GM23338 (cell line): ENCODE measurements around the gene RWDD4. TPM values are rescaled to one million over a fixed set of nuclear protein-coding genes. Genes with fewer than 3 reads are reported as not detected.
A peak's percentile ranks its signal among the peaks of the same experiment; 100 is the strongest.

Source experiments
- ATAC-seq: fragments of 200-7000 bp; cut with Tn5 transposase; 3 replicates; pipeline ENCODE4 v1.9.1; 2020
- DNase-seq: peaks from one replicate; pipeline ENCODE4 v3.0.0-alpha.2; 2015; ENCODE audit warnings: low spot score
- H2AFZ ChIP-seq: fragments of 200-600 bp; sonication (generic); 2 replicates; pipeline ENCODE4 v1.8.0; 2016; ENCODE audit warnings: antibody characterized with exemption, mild to moderate bottlenecking, moderate library complexity
- H3F3A ChIP-seq: fragments of 200-600 bp; sonication (generic); replicated peaks from 2 replicates; pipeline ENCODE4 v1.8.0; 2017; ENCODE audit warnings: antibody characterized with exemption, mixed run types, low read depth
- H3K27ac ChIP-seq: fragments of 200-600 bp; sonication (generic); 2 replicates; pipeline ENCODE4 v1.6.1; 2016; ENCODE audit warnings: low read depth
- H3K27me3 ChIP-seq: fragments of 200-600 bp; sonication (generic); 2 replicates; pipeline ENCODE4 v1.8.0; 2016; ENCODE audit warnings: mild to moderate bottlenecking, mixed run types, moderate library complexity; ENCODE audit not compliant: insufficient read depth
- H3K36me3 ChIP-seq: fragments of 200-600 bp; sonication (generic); 2 replicates; pipeline ENCODE4 v1.8.0; 2016; ENCODE audit warnings: mild to moderate bottlenecking; ENCODE audit not compliant: insufficient read depth
- H3K4me1 ChIP-seq: fragments of 200-600 bp; sonication (generic); 2 replicates; pipeline ENCODE4 v1.8.0; 2016; ENCODE audit warnings: mild to moderate bottlenecking, moderate library complexity; ENCODE audit not compliant: insufficient read depth
- H3K4me2 ChIP-seq: fragments of 200-600 bp; sonication (generic); 2 replicates; pipeline ENCODE4 v1.7.1; 2017; ENCODE audit warnings: mixed run types
- H3K4me3 ChIP-seq: fragments of 200-600 bp; sonication (generic); 2 replicates; pipeline ENCODE4 v1.6.1; 2016; ENCODE audit warnings: mixed run types
- H3K79me2 ChIP-seq: fragments of 200-600 bp; sonication (generic); replicated peaks from 2 replicates; pipeline ENCODE4 v1.8.0; 2017; ENCODE audit warnings: mild to moderate bottlenecking; ENCODE audit not compliant: insufficient read depth
- H3K9me2 ChIP-seq: fragments of 200-600 bp; sonication (generic); 2 replicates; pipeline ENCODE4 v1.8.0; 2017; ENCODE audit not compliant: insufficient read depth
- H4K20me1 ChIP-seq: fragments of 200-600 bp; sonication (generic); replicated peaks from 2 replicates; pipeline ENCODE4 v1.8.0; 2017; ENCODE audit warnings: mild to moderate bottlenecking; ENCODE audit not compliant: insufficient read depth
- H3K27ac Mint-ChIP-seq: 2 replicates; pipeline ENCODE4 v1.8.0; 2020; ENCODE audit warnings: inconsistent platforms, mild to moderate bottlenecking, moderate library complexity, mixed read lengths
- H3K27me3 Mint-ChIP-seq: 3 replicates; pipeline ENCODE4 v1.8.0; 2022; ENCODE audit warnings: low read depth, mild to moderate bottlenecking, moderate library complexity, mixed read lengths, inconsistent platforms; ENCODE audit not compliant: insufficient read depth, poor library complexity
- H3K36me3 Mint-ChIP-seq: 3 replicates; pipeline ENCODE4 v1.8.0; 2021; ENCODE audit warnings: low read depth, mild to moderate bottlenecking, inconsistent platforms, moderate library complexity, mixed read lengths
- H3K4me1 Mint-ChIP-seq: 3 replicates; pipeline ENCODE4 v1.8.0; 2020; ENCODE audit warnings: mild to moderate bottlenecking, inconsistent platforms, mixed read lengths
- H3K4me3 Mint-ChIP-seq: 3 replicates; pipeline ENCODE4 v1.8.0; 2021; ENCODE audit warnings: moderate library complexity, mild to moderate bottlenecking, inconsistent platforms, mixed read lengths
- H3K9me3 Mint-ChIP-seq: 3 replicates; pipeline ENCODE4 v1.8.0; 2020; ENCODE audit warnings: moderate library complexity, mild to moderate bottlenecking, inconsistent platforms, mixed read lengths
- CREB1 ChIP-seq: fragments of 250-450 bp; sonication (Bioruptor Pico); IDR thresholded peaks from 2 replicates; pipeline ENCODE4 v1.5.0; 2020; ENCODE audit warnings: low read depth, mild to moderate bottlenecking, moderate library complexity
- CTCF ChIP-seq, 2 experiments: fragments of 200-600 bp in 1 of 2; sonication (generic) in 1 of 2; conservative IDR thresholded peaks; 2 replicates each; pipeline versions ENCODE4 v1.5.1 to v1.6.1; 2016 to 2017; ENCODE audit warnings: antibody characterized with exemption in 2 of 2, low read depth in 2 of 2, mild to moderate bottlenecking in 2 of 2, moderate library complexity in 1 of 2
- ETS1 ChIP-seq: IDR thresholded peaks from 2 replicates; pipeline ENCODE4 v1.6.1; 2016; ENCODE audit warnings: antibody characterized with exemption
- EZH2 ChIP-seq: fragments of 200-600 bp; sonication (generic); IDR thresholded peaks from one replicate; pipeline ENCODE4 v1.8.0; 2017; ENCODE audit warnings: antibody characterized with exemption, mild to moderate bottlenecking, low read depth; ENCODE audit not compliant: unreplicated experiment
- EZH2phosphoT487 ChIP-seq: fragments of 200-600 bp; sonication (generic); IDR thresholded peaks from one replicate; pipeline ENCODE4 v1.8.1; 2018; ENCODE audit warnings: antibody characterized with exemption; ENCODE audit not compliant: unreplicated experiment
- JUNB ChIP-seq: IDR thresholded peaks from one replicate; pipeline ENCODE4 v1.6.1; 2016; ENCODE audit warnings: antibody characterized with exemption; ENCODE audit not compliant: unreplicated experiment
- POLR2AphosphoS5 ChIP-seq: IDR thresholded peaks from 2 replicates; pipeline ENCODE4 v1.6.1; 2016; ENCODE audit warnings: antibody characterized with exemption, low read depth
- STAT1 ChIP-seq: IDR thresholded peaks from one replicate; pipeline ENCODE4 v1.6.1; 2016; ENCODE audit warnings: antibody characterized with exemption; ENCODE audit not compliant: unreplicated experiment
- ZNF114 ChIP-seq: fragments of 250-450 bp; sonication (Bioruptor Pico); IDR thresholded peaks from 2 replicates; pipeline ENCODE4 v1.5.0; 2020; ENCODE audit warnings: mild to moderate bottlenecking, moderate library complexity
- ZNF331 ChIP-seq: fragments of 250-450 bp; sonication (Bioruptor Pico); IDR thresholded peaks from 2 replicates; pipeline ENCODE4 v1.5.0; 2020; ENCODE audit warnings: low read depth, mild to moderate bottlenecking, moderate library complexity
- polyA plus RNA-seq: library from polyadenylated mRNA; unstranded; fragments of >200 nt; fragmentation: Nextera tagmentation; extraction: Ambion mirVana; gene quantifications from 2 replicates; pipeline ENCODE4 v1.2.1, GENCODE V29; 2016
- total RNA-seq: library from RNA; depleted of rRNA; stranded (reverse); fragments of >200 nt; shearing (Covaris generic); gene quantifications from 2 replicates; pipeline ENCODE4 v1.2.3, GENCODE V29; 2014
- TF ChIP-seq, protein P1 (sequence below): IDR thresholded peaks from one replicate; pipeline ENCODE4 v1.6.1; 2018; ENCODE audit warnings: antibody characterized with exemption; ENCODE audit not compliant: unreplicated experiment

Gene RWDD4
- total and polyA plus RNA-seq, 2 experiments from 2014 or later = 22.4 to 28.9 TPM

DNA sequence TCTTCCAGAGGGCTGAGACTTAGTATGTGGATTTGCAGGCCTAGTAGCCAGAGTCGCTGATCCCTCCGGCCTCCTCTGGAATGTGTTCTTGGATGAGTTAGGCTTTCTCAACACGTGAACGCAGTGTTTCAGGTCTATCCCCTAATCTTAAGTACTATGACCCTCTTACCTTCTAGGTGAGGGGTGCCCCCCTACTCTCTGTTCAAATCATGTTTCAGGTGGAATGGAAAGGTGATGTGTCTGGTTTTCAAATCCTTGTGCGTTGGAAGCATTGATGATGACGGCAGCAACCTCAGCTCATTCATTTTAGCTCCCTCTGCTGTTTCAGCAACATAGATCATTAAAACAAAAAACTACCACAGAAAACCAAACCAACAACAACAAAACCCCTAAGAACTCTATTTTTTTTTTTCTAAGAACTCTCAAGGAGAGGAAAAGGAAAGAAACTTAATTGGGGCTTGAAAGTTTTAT is 56.4 kb downstream of the RWDD4 start:
- TF ChIP-seq STAT1 = no peak
- no peak for TF ChIP-seq EZH2
- peak; percentile 39 to 57 for TF ChIP-seq CTCF (conservative IDR thresholded peaks at IDR 0.05; ENCODE audit: low read depth in 2 of 2)
- H3K4me1 ChIP-seq = no peaks in the 10 kb centered on the region
- no peaks in the 10 kb centered on the region for H3K36me3 ChIP-seq
- no peaks in the 10 kb centered on the region for H3K9me2 ChIP-seq
- DNase-seq = peak; percentile 46
- H3K4me2 ChIP-seq = no peak overlapping the region
- ATAC-seq = peak; percentile 43; the same call in 2 of the 3 replicates
- H3K27me3 Mint-ChIP-seq = no peaks in the 10 kb centered on the region
- peaks cover 2% of the 10 kb centered on the region; the same call in 2 of the 3 replicates for H3K4me1 Mint-ChIP-seq
- H2AFZ ChIP-seq = peak overlapping the region; percentile 54; the same call in 1 of the 2 replicates
- H3K27ac ChIP-seq = no peak overlapping the region
- H3K27ac Mint-ChIP-seq = no peak overlapping the region
- H3F3A ChIP-seq = no peaks in the 10 kb centered on the region
- no peaks in the 10 kb centered on the region for H3K9me3 Mint-ChIP-seq
- no peaks in the 10 kb centered on the region for H3K27me3 ChIP-seq
- H3K36me3 Mint-ChIP-seq = no peaks in the 10 kb centered on the region
- no peaks in the 10 kb centered on the region for H4K20me1 ChIP-seq
- no peak overlapping the region for H3K4me3 ChIP-seq
- H3K4me3 Mint-ChIP-seq = no peak overlapping the region
- no peaks in the 10 kb centered on the region for H3K79me2 ChIP-seq

DNA sequence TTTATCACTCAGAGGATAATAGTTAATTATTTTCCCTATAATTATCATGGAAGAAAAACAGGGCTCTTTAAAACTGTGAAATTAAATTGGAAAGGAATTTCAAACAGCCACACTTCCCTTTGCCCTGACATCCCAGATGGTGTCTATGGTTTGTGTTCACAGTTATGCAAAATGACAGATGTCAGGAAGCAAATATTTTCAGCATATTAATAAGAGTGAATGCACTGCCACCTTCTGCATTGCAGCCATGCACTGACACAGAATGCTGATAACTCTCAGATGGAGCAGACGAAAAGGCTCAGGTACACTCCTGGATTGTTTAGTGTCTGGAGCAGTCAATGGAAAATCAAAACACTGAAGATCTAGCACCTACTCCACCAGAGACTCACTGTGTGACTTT is 57.6 kb downstream of the RWDD4 start:
- Mint-ChIP-seq H3K36me3 (no peaks in the 10 kb centered on the region), H3K27ac (no peak overlapping the region), H3K4me3 (no peak overlapping the region), H3K27me3 (no peaks in the 10 kb centered on the region), H3K4me1 (peaks cover 2% of the 10 kb centered on the region; the same call in 1 of the 3 replicates), H3K9me3 (no peaks in the 10 kb centered on the region)
- H3K27ac ChIP-seq = no peak overlapping the region
- H3K4me3 ChIP-seq = no peak overlapping the region
- no peak overlapping the region for H2AFZ ChIP-seq
- H3K27me3 ChIP-seq = no peaks in the 10 kb centered on the region
- no peak overlapping the region for H3K4me2 ChIP-seq
- no peak for DNase-seq
- no peaks in the 10 kb centered on the region for H3K79me2 ChIP-seq
- H3K9me2 ChIP-seq = no peaks in the 10 kb centered on the region
- ATAC-seq = no peak
- no peaks in the 10 kb centered on the region for H3K4me1 ChIP-seq
- no peaks in the 10 kb centered on the region for H4K20me1 ChIP-seq
- no peaks in the 10 kb centered on the region for H3F3A ChIP-seq
- no peaks in the 10 kb centered on the region for H3K36me3 ChIP-seq
- TF ChIP-seq ETS1 (no peak), CTCF (conservative IDR thresholded peaks at IDR 0.05; ENCODE audit: low read depth in 2 of 2) (no peak), ZNF114 (CRISPR knock-in tag) (no peak), EZH2 (no peak), EZH2phosphoT487 (no peak), ZNF331 (CRISPR knock-in tag) (no peak), CREB1 (CRISPR knock-in tag) (no peak), JUNB (no peak), STAT1 (no peak), POLR2AphosphoS5 (no peak)
- TF ChIP-seq, protein P1, sequence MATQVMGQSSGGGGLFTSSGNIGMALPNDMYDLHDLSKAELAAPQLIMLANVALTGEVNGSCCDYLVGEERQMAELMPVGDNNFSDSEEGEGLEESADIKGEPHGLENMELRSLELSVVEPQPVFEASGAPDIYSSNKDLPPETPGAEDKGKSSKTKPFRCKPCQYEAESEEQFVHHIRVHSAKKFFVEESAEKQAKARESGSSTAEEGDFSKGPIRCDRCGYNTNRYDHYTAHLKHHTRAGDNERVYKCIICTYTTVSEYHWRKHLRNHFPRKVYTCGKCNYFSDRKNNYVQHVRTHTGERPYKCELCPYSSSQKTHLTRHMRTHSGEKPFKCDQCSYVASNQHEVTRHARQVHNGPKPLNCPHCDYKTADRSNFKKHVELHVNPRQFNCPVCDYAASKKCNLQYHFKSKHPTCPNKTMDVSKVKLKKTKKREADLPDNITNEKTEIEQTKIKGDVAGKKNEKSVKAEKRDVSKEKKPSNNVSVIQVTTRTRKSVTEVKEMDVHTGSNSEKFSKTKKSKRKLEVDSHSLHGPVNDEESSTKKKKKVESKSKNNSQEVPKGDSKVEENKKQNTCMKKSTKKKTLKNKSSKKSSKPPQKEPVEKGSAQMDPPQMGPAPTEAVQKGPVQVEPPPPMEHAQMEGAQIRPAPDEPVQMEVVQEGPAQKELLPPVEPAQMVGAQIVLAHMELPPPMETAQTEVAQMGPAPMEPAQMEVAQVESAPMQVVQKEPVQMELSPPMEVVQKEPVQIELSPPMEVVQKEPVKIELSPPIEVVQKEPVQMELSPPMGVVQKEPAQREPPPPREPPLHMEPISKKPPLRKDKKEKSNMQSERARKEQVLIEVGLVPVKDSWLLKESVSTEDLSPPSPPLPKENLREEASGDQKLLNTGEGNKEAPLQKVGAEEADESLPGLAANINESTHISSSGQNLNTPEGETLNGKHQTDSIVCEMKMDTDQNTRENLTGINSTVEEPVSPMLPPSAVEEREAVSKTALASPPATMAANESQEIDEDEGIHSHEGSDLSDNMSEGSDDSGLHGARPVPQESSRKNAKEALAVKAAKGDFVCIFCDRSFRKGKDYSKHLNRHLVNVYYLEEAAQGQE = no peak
